Measurements from ENCODE around the gene LAMA1.

DNA sequence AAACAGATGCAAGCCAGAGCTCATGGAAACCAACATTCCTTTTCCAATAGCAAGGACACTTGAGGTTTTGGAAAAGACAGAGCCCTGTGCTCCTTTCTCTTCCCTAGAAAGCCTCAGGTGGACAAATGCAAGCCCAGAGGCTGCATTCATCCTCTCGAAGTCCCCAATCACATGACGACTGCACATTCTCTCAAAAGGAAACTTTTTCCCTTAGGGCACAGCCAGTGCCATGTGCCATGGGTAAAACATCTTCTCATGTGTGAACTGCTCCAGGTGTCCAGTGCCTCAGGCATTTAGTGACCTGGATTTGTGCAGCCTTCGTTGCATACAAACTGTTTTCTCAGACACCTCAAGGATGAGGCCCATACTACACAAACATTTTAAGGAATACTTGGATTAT is 140.7 kb downstream of the LAMA1 start:
- TF ChIP-seq, protein P1, sequence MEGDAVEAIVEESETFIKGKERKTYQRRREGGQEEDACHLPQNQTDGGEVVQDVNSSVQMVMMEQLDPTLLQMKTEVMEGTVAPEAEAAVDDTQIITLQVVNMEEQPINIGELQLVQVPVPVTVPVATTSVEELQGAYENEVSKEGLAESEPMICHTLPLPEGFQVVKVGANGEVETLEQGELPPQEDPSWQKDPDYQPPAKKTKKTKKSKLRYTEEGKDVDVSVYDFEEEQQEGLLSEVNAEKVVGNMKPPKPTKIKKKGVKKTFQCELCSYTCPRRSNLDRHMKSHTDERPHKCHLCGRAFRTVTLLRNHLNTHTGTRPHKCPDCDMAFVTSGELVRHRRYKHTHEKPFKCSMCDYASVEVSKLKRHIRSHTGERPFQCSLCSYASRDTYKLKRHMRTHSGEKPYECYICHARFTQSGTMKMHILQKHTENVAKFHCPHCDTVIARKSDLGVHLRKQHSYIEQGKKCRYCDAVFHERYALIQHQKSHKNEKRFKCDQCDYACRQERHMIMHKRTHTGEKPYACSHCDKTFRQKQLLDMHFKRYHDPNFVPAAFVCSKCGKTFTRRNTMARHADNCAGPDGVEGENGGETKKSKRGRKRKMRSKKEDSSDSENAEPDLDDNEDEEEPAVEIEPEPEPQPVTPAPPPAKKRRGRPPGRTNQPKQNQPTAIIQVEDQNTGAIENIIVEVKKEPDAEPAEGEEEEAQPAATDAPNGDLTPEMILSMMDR (conservative IDR thresholded peaks at IDR 0.05; ENCODE audit: low read depth, low read length): no peak
- TF ChIP-seq EZH2phosphoT487 (IDR thresholded peaks at IDR 0.05; ENCODE audit: borderline replicate concordance, low read length): no peak
